Smooth muscle cell (in vitro differentiated cells): Measurements from ENCODE around the gene ACBD3. TPM values are rescaled to one million over a fixed set of nuclear protein-coding genes. Genes with fewer than 3 reads are reported as not detected.

ENCODE experiments used
- DNase-seq: peaks from one replicate; lab custom pipeline; 2025; ENCODE audit not compliant: unreplicated experiment; lab: John Stamatoyannopoulos, UW
- H2AFZ ChIP-seq: fragments of 200-600 bp; sonication (generic); 2 replicates; pipeline ENCODE4 v1.6.0; 2016; ENCODE audit warnings: antibody characterized with exemption, low read depth, mild to moderate bottlenecking
- H3F3A ChIP-seq: fragments of 200-600 bp; sonication (generic); 2 replicates; pipeline ENCODE4 v1.6.0; 2017; ENCODE audit warnings: antibody characterized with exemption, low read depth
- H3K27ac ChIP-seq: fragments of 200-600 bp; sonication (generic); 2 replicates; pipeline ENCODE4 v1.5.1; 2016; ENCODE audit warnings: low read depth, mild to moderate bottlenecking
- H3K27me3 ChIP-seq: fragments of 200-600 bp; sonication (generic); 2 replicates; pipeline ENCODE4 v1.6.1; 2016; ENCODE audit warnings: low read depth, mild to moderate bottlenecking
- H3K36me3 ChIP-seq: fragments of 200-600 bp; sonication (generic); 2 replicates; pipeline ENCODE4 v1.5.1; 2016; ENCODE audit warnings: low read depth
- H3K4me1 ChIP-seq: fragments of 200-600 bp; sonication (generic); 2 replicates; pipeline ENCODE4 v1.5.1; 2016; ENCODE audit warnings: low read depth
- H3K4me2 ChIP-seq: fragments of 200-600 bp; sonication (generic); 2 replicates; pipeline ENCODE4 v1.6.0; 2016; ENCODE audit warnings: mild to moderate bottlenecking
- H3K4me3 ChIP-seq: fragments of 200-600 bp; sonication (generic); 2 replicates; pipeline ENCODE4 v1.5.1; 2016; ENCODE audit warnings: mild to moderate bottlenecking
- H3K79me2 ChIP-seq: fragments of 200-600 bp; sonication (generic); 2 replicates; pipeline ENCODE4 v1.6.0; 2016; ENCODE audit warnings: low read depth, mild to moderate bottlenecking
- H3K9ac ChIP-seq: fragments of 200-600 bp; sonication (generic); 2 replicates; pipeline ENCODE4 v1.6.0; 2016; ENCODE audit warnings: low read depth
- H3K9me3 ChIP-seq: fragments of 200-600 bp; sonication (generic); replicated peaks from 2 replicates; pipeline ENCODE4 v1.5.1; 2016; ENCODE audit warnings: low read depth
- H4K20me1 ChIP-seq: fragments of 200-600 bp; sonication (generic); 2 replicates; pipeline ENCODE4 v1.6.0; 2016; ENCODE audit warnings: low read depth
- CTCF ChIP-seq: fragments of 200-600 bp; sonication (generic); IDR thresholded peaks from 2 replicates; pipeline ENCODE4 v1.5.1; 2017; ENCODE audit warnings: borderline replicate concordance, mild to moderate bottlenecking, antibody characterized with exemption; ENCODE audit not compliant: insufficient read depth, poor library complexity, severe bottlenecking
- WGBS: methylation state at CpG from one replicate; pipeline ENCODE4 v1.1.7; 2016; ENCODE audit warnings: low lambda C conversion rate; 5-methylcytosine and 5-hydroxymethylcytosine counted together
- polyA plus RNA-seq: library from polyadenylated mRNA; unstranded; fragments of >200 nt; fragmentation: Nextera tagmentation; extraction: Ambion mirVana; gene quantifications from 2 replicates; pipeline ENCODE4 v1.2.1, GENCODE V29; 2016
- total RNA-seq: library from RNA; depleted of rRNA; stranded (reverse); fragments of >200 nt; gene quantifications from 2 replicates; pipeline ENCODE4 v1.2.3, GENCODE V29; 2014

The ACBD3 gene
- total and polyA plus RNA-seq, 2 experiments from 2014 or later = 82.0 to 118 TPM

GRCh38 chr1:226118357-226118756, 68.2 kb downstream of the ACBD3 start:
- WGBS = 82% methylated on average over 4 of the region's 4 CpGs
- no peak overlapping the region for H3K9ac ChIP-seq
- no peaks in the 10 kb centered on the region for H3F3A ChIP-seq
- no peak for TF ChIP-seq CTCF
- H3K27ac ChIP-seq = no peak overlapping the region
- no peak overlapping the region for H3K4me2 ChIP-seq
- no peak overlapping the region for H3K4me3 ChIP-seq
- H3K79me2 ChIP-seq = no peaks in the 10 kb centered on the region
- H3K9me3 ChIP-seq = no peaks in the 10 kb centered on the region
- H3K4me1 ChIP-seq = peaks cover 5% of the 10 kb centered on the region
- H4K20me1 ChIP-seq = no peaks in the 10 kb centered on the region
- H3K27me3 ChIP-seq = no peaks in the 10 kb centered on the region
- no peak overlapping the region for H2AFZ ChIP-seq
- no peaks in the 10 kb centered on the region for H3K36me3 ChIP-seq
- DNase-seq = no peak

GRCh38 chr1:226117330-226117729, 69.2 kb downstream of the ACBD3 start:
- H3K27ac ChIP-seq = no peak overlapping the region
- WGBS = 96% methylated on average over 6 of the region's 6 CpGs
- no peak for TF ChIP-seq CTCF
- H3K79me2 ChIP-seq = no peaks in the 10 kb centered on the region
- no peaks in the 10 kb centered on the region for H3K36me3 ChIP-seq
- no peaks in the 10 kb centered on the region for H4K20me1 ChIP-seq
- no peak overlapping the region for H3K4me2 ChIP-seq
- no peak overlapping the region for H3K4me3 ChIP-seq
- no peaks in the 10 kb centered on the region for H3K27me3 ChIP-seq
- no peak for DNase-seq
- peaks cover under 1% of the 10 kb centered on the region for H3K4me1 ChIP-seq
- H3K9me3 ChIP-seq = no peaks in the 10 kb centered on the region
- H3K9ac ChIP-seq = no peak overlapping the region
- no peak overlapping the region for H2AFZ ChIP-seq
- no peaks in the 10 kb centered on the region for H3F3A ChIP-seq

GRCh38 chr1:226116673-226117072, 69.9 kb downstream of the ACBD3 start:
- H3K4me1 ChIP-seq = peaks cover 6% of the 10 kb centered on the region
- no peak overlapping the region for H3K9ac ChIP-seq
- no peaks in the 10 kb centered on the region for H4K20me1 ChIP-seq
- H3K27ac ChIP-seq = no peak overlapping the region
- H3K79me2 ChIP-seq = no peaks in the 10 kb centered on the region
- no peak for DNase-seq
- no peak overlapping the region for H2AFZ ChIP-seq
- H3K9me3 ChIP-seq = no peaks in the 10 kb centered on the region
- no peak overlapping the region for H3K4me2 ChIP-seq
- H3K27me3 ChIP-seq = no peaks in the 10 kb centered on the region
- no peak for TF ChIP-seq CTCF
- 89% methylated on average over 3 of the region's 3 CpGs for WGBS
- H3K4me3 ChIP-seq = no peak overlapping the region
- no peaks in the 10 kb centered on the region for H3K36me3 ChIP-seq
- H3F3A ChIP-seq = no peaks in the 10 kb centered on the region

GRCh38 chr1:226112626-226113025, 73.9 kb downstream of the ACBD3 start:
- H3K9me3 ChIP-seq = no peaks in the 10 kb centered on the region
- DNase-seq = no peak
- H2AFZ ChIP-seq = no peak overlapping the region
- no peaks in the 10 kb centered on the region for H4K20me1 ChIP-seq
- no peak overlapping the region for H3K4me3 ChIP-seq
- H3K4me1 ChIP-seq = peaks cover 28% of the 10 kb centered on the region
- no peak for TF ChIP-seq CTCF
- 92% methylated on average over 3 of the region's 3 CpGs for WGBS
- H3F3A ChIP-seq = peaks cover 12% of the 10 kb centered on the region
- H3K36me3 ChIP-seq = no peaks in the 10 kb centered on the region
- no peak overlapping the region for H3K27ac ChIP-seq
- no peaks in the 10 kb centered on the region for H3K79me2 ChIP-seq
- H3K4me2 ChIP-seq = no peak overlapping the region
- H3K27me3 ChIP-seq = no peaks in the 10 kb centered on the region
- H3K9ac ChIP-seq = no peak overlapping the region
